B cell (primary cell): ENCODE data around the gene ADGRF1.

Experiments used
- CTCF ChIP-seq: fragments of 200-600 bp; IDR thresholded peaks from one replicate; pipeline ENCODE4 v1.8.0; 2022; ENCODE audit warnings: antibody characterized with exemption, mild to moderate bottlenecking
- EZH2 ChIP-seq: IDR thresholded peaks from 2 replicates; pipeline ENCODE4 v1.6.1; 2012; ENCODE audit warnings: borderline replicate concordance, low read depth, mild to moderate bottlenecking, moderate library complexity, low read length; ENCODE audit not compliant: insufficient read depth, poor library complexity, severe bottlenecking

- TF ChIP-seq CTCF (no peak), EZH2 (no peak)
Observed at GRCh38 chr6:47086051-47086770, 44.1 kb upstream of the ADGRF1 start.
